Uterus (tissue), 2 donors: ENCODE data around the gene PSMB8.

Experiments used
- POLR2A ChIP-seq, 2 donors: fragments of 450-650 bp; IDR thresholded peaks; one replicate each; pipeline ENCODE4 v1.6.1; 2016; ENCODE audit warnings: antibody characterized with exemption in 2 of 2, mild to moderate bottlenecking in 1 of 2, moderate library complexity in 1 of 2
- TF ChIP-seq, protein P1 (sequence below), 4 experiments: fragments of 200-600 bp in 2 of 4; fragments of 450-650 bp in 2 of 4; sonication (generic) in 2 of 4; IDR thresholded peaks; one replicate each; pipeline ENCODE4 v1.5.1; 2016 to 2019; ENCODE audit warnings: antibody characterized with exemption in 4 of 4, mild to moderate bottlenecking in 2 of 4, moderate library complexity in 1 of 4

DNA sequence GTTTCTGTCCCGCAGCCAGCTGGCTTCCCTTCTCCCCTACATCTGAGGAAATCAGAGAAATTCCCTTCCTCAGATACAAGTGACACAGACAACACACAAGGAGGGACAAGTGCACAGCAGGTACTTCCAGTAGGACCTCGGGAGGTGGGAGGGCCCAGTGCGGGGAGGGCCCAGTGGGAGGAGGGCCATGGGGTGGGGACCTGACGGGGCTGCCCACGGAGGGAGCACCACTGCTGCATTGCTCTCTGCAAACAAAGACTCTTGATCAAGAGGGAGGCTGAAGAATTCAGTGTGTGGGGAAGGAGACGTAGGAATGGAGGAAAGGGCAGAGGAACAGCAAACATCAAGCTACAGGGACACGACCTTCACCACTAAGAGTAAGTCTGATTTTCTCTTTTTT is 14.4 kb downstream of the PSMB8 start:
- no peak for TF ChIP-seq POLR2A (IDR thresholded peaks at IDR 0.05)
- TF ChIP-seq, protein P1, sequence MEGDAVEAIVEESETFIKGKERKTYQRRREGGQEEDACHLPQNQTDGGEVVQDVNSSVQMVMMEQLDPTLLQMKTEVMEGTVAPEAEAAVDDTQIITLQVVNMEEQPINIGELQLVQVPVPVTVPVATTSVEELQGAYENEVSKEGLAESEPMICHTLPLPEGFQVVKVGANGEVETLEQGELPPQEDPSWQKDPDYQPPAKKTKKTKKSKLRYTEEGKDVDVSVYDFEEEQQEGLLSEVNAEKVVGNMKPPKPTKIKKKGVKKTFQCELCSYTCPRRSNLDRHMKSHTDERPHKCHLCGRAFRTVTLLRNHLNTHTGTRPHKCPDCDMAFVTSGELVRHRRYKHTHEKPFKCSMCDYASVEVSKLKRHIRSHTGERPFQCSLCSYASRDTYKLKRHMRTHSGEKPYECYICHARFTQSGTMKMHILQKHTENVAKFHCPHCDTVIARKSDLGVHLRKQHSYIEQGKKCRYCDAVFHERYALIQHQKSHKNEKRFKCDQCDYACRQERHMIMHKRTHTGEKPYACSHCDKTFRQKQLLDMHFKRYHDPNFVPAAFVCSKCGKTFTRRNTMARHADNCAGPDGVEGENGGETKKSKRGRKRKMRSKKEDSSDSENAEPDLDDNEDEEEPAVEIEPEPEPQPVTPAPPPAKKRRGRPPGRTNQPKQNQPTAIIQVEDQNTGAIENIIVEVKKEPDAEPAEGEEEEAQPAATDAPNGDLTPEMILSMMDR (IDR thresholded peaks at IDR 0.05) = no peak
